ENCODE data around the gene INSIG1.

INSIG1 gene

GRCh38 chr7:155266440-155266839, 31.2 kb upstream of the INSIG1 start:
- DNase-seq (ENCODE audit: low spot score), result no peak

DNA sequence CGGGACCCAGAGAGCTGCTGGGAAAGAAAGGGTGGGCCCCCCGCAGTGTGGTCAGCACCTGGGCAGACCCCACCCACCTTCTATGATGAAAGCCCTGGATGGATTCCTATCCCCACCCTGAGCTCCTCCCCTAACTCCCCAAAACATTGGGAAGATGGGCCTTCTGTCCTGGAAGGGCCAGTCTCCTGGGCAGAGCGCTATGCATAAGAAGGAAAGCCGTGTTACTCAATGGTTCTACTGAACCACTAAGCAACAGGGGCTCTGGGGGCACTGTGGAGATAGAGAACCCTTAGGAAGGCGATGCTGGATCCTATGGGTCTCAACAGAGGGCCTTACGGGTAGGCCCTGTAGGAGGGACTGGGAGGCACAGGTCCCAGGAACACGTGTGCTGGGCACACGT, 30.7 kb upstream of the INSIG1 start:
- no peak for DNase-seq (ENCODE audit: low spot score)

GRCh38 chr7:155267436-155267835, 30.2 kb upstream of the INSIG1 start:
- no peak for DNase-seq (ENCODE audit: low spot score)

- DNase-seq (ENCODE audit: low spot score), result no peak
Measured at GRCh38 chr7:155268211-155268610, 29.5 kb upstream of the INSIG1 start.

DNA sequence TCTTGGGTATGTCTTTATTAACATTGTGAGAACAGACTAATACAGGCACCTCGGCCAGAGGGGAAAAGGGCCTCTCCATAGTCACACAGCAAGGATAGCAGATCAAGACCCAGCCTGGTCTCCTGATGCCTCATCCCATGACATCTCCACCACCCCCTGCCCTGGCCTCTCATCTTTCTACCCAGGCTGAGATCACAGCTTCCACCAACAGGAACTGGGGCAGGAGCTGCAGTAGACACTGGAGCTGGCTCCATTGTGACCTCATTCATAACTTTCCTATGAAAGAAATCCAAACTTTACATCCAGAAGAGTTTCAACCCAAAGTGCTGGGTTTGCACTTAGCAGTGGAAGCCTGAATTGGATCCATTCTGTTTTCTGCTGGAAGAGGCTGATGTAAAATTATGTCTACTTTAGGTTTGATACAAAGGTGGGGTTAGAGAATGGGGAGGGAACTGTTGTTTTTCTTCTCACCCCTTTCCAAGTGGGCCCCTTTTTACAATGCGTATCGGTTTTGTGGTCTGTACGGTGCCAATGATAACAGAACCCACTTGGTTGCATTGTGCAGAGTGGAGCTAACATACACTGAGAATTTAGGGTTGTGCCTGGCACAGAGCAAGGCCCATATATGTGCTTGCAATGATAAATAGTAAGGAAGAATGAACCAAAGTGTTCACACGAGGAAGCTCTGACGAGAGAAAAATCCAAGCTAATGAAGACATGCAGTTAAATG, 28.6 kb upstream of the INSIG1 start:
- no peak for DNase-seq (ENCODE audit: low spot score)

DNA sequence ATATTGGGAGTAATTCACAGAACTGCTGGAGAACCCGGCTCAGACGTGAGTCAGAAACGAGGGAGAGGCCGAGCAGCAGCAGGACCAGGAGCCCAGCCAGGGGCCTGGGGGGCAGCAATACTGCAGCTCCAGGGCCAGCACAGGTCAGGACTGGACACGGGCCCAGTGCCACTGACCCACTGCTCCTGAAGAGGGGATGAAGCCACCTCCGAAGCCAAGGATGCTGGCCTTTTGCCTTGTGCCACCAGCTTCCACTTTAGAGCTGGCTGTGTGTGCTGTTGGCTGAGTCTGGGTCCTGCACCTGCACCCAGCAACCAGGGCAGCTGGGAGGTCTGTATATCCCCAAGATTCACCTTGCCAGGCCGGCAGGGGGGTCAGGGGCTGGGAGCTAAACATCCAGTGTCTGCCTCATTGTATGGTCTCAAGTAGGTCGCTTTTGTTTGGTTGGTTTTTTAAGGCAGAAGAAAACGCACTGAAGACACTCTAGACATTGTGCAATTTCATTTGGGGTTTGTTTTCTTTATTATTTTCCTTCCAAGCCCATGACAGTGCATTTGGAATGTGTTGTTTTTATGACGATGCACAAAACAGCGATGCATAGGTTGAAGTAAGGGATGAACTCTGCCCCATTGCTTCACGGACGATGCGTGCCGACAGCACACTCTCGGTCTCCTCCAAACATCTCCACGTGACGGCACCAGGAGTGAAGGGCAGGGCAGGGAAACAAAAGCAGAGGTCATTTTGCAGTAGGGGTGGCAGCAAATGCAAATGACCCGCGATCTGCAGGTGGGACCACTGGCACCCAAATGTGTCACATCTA, 27.7 kb upstream of the INSIG1 start:
- DNase-seq (ENCODE audit: low spot score), result no peak

- no peak for DNase-seq (ENCODE audit: low spot score)
Measured at GRCh38 chr7:155270861-155271260, 26.8 kb upstream of the INSIG1 start.

GRCh38 chr7:155274633-155275355, 22.9 kb upstream of the INSIG1 start:
- no peak for DNase-seq (ENCODE audit: low spot score)

GRCh38 chr7:155276042-155276799, 21.5 kb upstream of the INSIG1 start:
- DNase-seq (ENCODE audit: low spot score), result no peak

GRCh38 chr7:155276800-155277375, 20.8 kb upstream of the INSIG1 start:
- DNase-seq (ENCODE audit: low spot score), result no peak

- no peak for DNase-seq (ENCODE audit: low spot score)
Measured at GRCh38 chr7:155277385-155277994, 20.2 kb upstream of the INSIG1 start.

DNA sequence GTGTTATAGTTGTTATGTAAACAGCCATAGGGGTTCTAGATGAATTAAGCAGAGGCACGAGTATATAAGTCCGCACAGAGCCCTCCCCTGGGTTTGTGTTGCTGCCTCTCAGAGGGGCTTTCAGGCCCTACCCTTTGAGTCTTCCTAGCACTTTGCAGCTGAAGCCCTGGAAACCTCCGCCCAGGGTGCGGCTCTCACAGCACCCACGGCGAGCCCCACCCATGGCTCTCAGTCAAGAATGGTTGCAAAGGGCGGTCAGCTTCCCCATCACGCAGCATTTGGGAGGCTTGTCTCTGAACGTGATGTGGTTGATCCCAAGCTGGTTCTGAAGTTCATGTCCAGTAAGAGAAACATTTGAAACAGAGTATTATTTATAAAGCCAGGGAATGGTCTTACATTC, 18.8 kb upstream of the INSIG1 start:
- DNase-seq (ENCODE audit: low spot score), result no peak

DNA sequence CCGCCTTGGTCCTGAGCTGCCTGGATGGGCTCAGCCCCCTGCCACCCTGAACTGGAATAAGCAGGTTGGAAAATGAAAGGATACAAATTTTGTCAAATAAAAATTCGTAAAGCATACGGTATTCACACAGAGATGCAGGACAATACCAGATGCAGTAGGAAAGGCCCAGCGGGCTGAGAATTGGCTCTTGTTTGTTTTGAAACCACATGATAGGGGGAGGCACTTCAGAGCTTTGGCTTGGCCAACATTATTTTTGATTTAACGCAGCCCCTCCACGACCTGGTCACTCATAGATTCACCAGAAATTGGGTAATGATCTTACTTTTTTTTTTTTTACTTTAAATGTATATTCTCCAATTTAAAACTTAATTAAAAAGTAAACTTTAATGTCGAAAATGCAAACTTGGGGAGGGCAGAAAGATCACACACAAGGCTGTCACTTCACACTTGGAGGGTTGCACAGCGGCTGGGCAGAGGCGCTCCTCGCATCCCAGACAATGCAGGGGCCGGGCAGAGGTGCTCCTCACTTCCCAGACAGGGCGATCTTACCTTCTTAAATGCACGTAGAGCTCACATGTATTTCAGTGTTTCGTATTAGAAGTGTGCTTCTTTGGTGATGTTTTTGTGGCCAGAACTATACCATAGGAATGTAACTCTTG, 17.8 kb upstream of the INSIG1 start:
- no peak for DNase-seq (ENCODE audit: low spot score)

GRCh38 chr7:155280446-155281397, 17.0 kb upstream of the INSIG1 start:
- peak; percentile 3 for DNase-seq (ENCODE audit: low spot score)

DNA sequence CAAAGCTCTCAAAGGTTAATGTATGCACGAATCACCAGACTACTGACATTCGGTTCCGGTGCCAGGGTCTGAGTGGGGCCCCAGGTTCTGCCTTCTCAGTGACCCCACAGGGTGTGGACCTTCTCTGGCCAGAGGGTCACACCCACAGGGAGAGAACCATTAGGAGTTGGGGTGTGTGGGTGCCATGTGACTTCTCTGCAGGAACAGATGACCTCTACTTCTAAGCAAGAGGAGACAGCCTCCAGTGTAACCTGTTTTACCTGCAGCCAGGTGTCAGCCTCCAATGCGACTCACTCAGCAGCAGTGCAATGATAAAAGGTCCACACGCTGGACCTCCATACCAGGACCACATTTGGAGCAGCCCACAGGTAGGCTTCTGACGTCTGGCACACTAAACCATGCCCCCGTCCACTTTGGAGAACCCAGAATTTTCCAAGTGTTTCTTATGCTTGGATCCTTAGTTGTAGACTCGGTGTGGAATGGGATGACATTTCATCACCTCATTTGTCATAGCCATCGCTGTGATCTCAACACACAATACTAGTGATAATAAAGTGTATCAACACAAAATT, 16.2 kb upstream of the INSIG1 start:
- peak; percentile 3 for DNase-seq (ENCODE audit: low spot score)

- DNase-seq (ENCODE audit: low spot score), result no peak
Measured at GRCh38 chr7:155282671-155283070, 15.0 kb upstream of the INSIG1 start.

DNA sequence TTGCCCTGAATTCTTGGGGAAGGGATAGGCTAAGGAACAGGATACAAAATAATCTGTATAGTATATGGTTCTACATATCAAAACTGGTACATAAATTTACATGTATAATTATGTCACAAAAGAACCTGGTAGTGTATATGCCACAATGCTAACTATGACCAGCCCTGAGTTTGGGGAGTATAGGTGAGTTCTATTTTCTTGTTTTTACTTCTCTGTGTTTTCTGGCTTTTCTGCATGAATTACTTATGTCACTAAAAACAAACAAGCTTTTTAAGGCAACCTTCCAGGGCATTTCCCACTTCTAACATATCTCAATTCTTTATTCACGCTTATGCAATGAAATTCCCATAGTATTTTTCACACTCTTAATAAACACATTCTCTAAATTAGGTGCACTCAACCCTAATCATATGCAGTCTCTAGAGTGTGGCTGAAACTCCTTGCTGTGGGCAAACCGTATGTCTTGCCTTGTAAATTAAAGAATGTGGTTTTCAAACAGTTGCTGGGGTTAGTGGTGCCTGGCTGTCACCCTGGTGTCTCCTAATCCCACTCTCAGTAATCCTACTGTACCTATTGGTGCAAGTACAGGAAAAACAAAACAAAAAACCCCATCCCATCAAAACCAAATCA, 14.0 kb upstream of the INSIG1 start:
- no peak for DNase-seq (ENCODE audit: low spot score)

DNA sequence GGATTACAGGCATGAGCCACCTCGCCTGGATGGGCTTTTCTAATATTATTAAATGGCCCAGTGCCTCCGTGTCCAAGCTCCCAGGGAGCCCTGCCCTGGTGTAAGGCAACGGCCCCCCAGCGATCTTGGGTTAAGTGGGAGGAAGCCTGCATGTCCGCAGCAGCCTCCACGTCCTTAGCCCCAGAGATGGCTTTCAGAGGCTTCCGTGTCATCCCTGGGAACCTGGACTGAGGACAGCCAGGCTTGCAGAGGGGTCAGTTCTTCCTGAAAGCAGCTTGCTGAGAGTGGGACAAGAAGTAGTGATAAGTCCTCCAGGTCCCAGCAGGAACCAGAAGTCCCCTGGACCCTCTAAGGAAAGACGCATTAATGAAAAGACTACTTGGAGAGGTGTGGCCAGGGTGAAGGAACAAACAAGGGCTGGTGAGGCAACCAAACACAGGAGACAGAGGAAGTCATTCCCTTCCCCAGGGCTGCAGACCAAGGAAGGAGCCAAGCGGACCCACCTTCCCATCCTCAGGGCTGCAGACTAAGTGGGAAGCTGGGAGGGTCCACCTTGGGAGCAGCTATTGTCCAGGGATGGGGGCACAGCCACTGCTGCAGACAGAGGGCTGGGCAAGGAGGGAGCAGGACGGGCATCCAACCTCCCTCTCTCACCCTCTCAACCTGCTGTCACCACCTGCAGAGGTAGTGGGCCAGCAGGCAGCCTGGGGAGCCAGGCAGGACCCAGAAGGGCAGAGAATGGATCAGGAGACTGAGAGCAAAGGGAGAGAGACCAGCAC, 13.0 kb upstream of the INSIG1 start:
- DNase-seq (ENCODE audit: low spot score), result no peak

Data from D341Med (cell line).